Mesodermal cell (in vitro differentiated cells): ENCODE results near the gene KIR3DL1.
"Not testable (repeated sequence)": the region's sequence is repeated elsewhere in the genome, so short reads cannot be mapped to it uniquely, and the experiment has no call there.

Experiments used
- H3K27ac ChIP-seq: 2 replicates; pipeline ENCODE4 v1.7.0; 2013; ENCODE audit warnings: mild to moderate bottlenecking, low read depth, low read length, moderate library complexity; ENCODE audit not compliant: severe bottlenecking
- H3K36me3 ChIP-seq: 2 replicates; pipeline ENCODE4 v1.7.1; 2013; ENCODE audit warnings: mild to moderate bottlenecking, low read length, moderate library complexity; ENCODE audit not compliant: control insufficient read depth, insufficient read depth
- H3K4me1 ChIP-seq: one replicate; pipeline ENCODE4 v1.7.1; 2013; ENCODE audit warnings: mild to moderate bottlenecking, low read length; ENCODE audit not compliant: insufficient read depth, control insufficient read depth, poor library complexity, severe bottlenecking
- H3K4me3 ChIP-seq: 2 replicates; pipeline ENCODE4 v1.7.0; 2013; ENCODE audit warnings: low read length, control low read depth, mild to moderate bottlenecking; ENCODE audit not compliant: insufficient read depth, poor library complexity, severe bottlenecking; ENCODE audit errors: extremely low read depth
- H3K9me3 ChIP-seq: 2 replicates; pipeline ENCODE4 v1.7.1; 2013; ENCODE audit warnings: mild to moderate bottlenecking, low read length, moderate library complexity; ENCODE audit not compliant: control insufficient read depth
- WGBS, 2 experiments: methylation state at CpG; one replicate each; pipeline ENCODE4 v1.1.5; 2013; ENCODE audit warnings: missing lambda C conversion rate in 2 of 2; ENCODE audit not compliant: insufficient coverage in 2 of 2; 5-methylcytosine and 5-hydroxymethylcytosine counted together

Gene KIR3DL1

GRCh38 chr19:54786091-54786723 lies 30.1 kb upstream of the KIR3DL1 start:
- not testable (repeated sequence) for H3K27ac ChIP-seq, H3K36me3 ChIP-seq, H3K4me3 ChIP-seq, H3K4me1 ChIP-seq
- WGBS, 2 experiments, result 75 to 84% methylated on average over 13 to 21 of the region's 24 CpGs
- peaks cover 35% of the 10 kb centered on the region for H3K9me3 ChIP-seq

- 80 to 81% methylated on average over 5 to 6 of the region's 6 CpGs for WGBS, 2 experiments
- not testable (repeated sequence) for H3K27ac ChIP-seq, H3K4me1 ChIP-seq, H3K4me3 ChIP-seq, H3K36me3 ChIP-seq
- H3K9me3 ChIP-seq, result peaks cover 37% of the 10 kb centered on the region
These were observed 28.1 kb upstream of the KIR3DL1 start for GRCh38 chr19:54788154-54788553.

GRCh38 chr19:54790711-54791110 lies 25.6 kb upstream of the KIR3DL1 start:
- Histone ChIP-seq H3K4me3 (no peak overlapping the region), H3K36me3 (no peaks in the 10 kb centered on the region), H3K27ac (no peak overlapping the region), H3K9me3 (peaks cover 34% of the 10 kb centered on the region), H3K4me1 (no peaks in the 10 kb centered on the region)
- WGBS, 2 experiments, result 26 to 40% methylated on average over 2 to 4 of the region's 5 CpGs

- WGBS, 2 experiments, result 74 to 84% methylated on average over 6 of the region's 6 CpGs
- H3K9me3 ChIP-seq, result peaks cover 38% of the 10 kb centered on the region
- no peaks in the 10 kb centered on the region for H3K36me3 ChIP-seq
- H3K4me3 ChIP-seq, result no peak overlapping the region
- H3K27ac ChIP-seq, result no peak overlapping the region
- no peaks in the 10 kb centered on the region for H3K4me1 ChIP-seq
These were observed 24.8 kb upstream of the KIR3DL1 start for GRCh38 chr19:54791476-54791875.

GRCh38 chr19:54792814-54793213 lies 23.5 kb upstream of the KIR3DL1 start:
- no peak overlapping the region for H3K4me3 ChIP-seq
- peaks cover 47% of the 10 kb centered on the region for H3K9me3 ChIP-seq
- H3K27ac ChIP-seq, result no peak overlapping the region
- no peaks in the 10 kb centered on the region for H3K36me3 ChIP-seq
- no peaks in the 10 kb centered on the region for H3K4me1 ChIP-seq
- WGBS, 2 experiments, result 50 to 73% methylated on average over 4 to 8 of the region's 8 CpGs

GRCh38 chr19:54795758-54796157 lies 20.5 kb upstream of the KIR3DL1 start:
- 38% methylated on average over 1 of the region's 1 CpG; no CpG with 5 or more reads in 1 of the 2 experiments for WGBS, 2 experiments

GRCh38 chr19:54803410-54803809 lies 12.9 kb upstream of the KIR3DL1 start, which contains the start of gene KIR2DL4:
Gene KIR2DL4 (plus strand): TSS chr19:54803610. CDS start chr19:54803652, 42 bp downstream.
- 80 to 86% methylated on average over 10 of the region's 10 CpGs for whole genome bisulfite sequencing, 2 experiments
- Histone ChIP-seq H3K4me1 (no peaks in the 10 kb centered on the region), H3K27ac (no peak within 1 kb of the TSS), H3K9me3 (peaks cover 46% of the 10 kb centered on the region), H3K36me3 (no peaks in the 10 kb centered on the region), H3K4me3 (no peak within 1 kb of the TSS)

More at GRCh38 chr19:54795758-54796157, 20.5 kb upstream of the KIR3DL1 start:
- no peaks in the 10 kb centered on the region for H3K4me1 ChIP-seq
- no peaks in the 10 kb centered on the region for H3K36me3 ChIP-seq
- H3K27ac ChIP-seq, result no peak overlapping the region
- H3K4me3 ChIP-seq, result no peak overlapping the region
- H3K9me3 ChIP-seq, result peaks cover 41% of the 10 kb centered on the region

GRCh38 chr19:54804101-54804500 lies 12.2 kb upstream of the KIR3DL1 start:
- H3K4me1 ChIP-seq, result no peaks in the 10 kb centered on the region
- H3K9me3 ChIP-seq, result peaks cover 50% of the 10 kb centered on the region
- 27 to 33% methylated on average over 3 to 4 of the region's 5 CpGs for WGBS, 2 experiments
- H3K36me3 ChIP-seq, result no peaks in the 10 kb centered on the region
- H3K27ac ChIP-seq, result no peak overlapping the region
- no peak overlapping the region for H3K4me3 ChIP-seq

GRCh38 chr19:54804571-54804970 lies 11.7 kb upstream of the KIR3DL1 start:
- Histone ChIP-seq H3K36me3 (no peaks in the 10 kb centered on the region), H3K9me3 (peaks cover 53% of the 10 kb centered on the region), H3K27ac (no peak overlapping the region), H3K4me1 (no peaks in the 10 kb centered on the region), H3K4me3 (no peak overlapping the region)
- 79 to 85% methylated on average over 7 to 9 of the region's 10 CpGs for WGBS, 2 experiments

- WGBS, 2 experiments, result 71 to 80% methylated on average over 10 to 13 of the region's 14 CpGs
- Histone ChIP-seq H3K27ac (no peak overlapping the region), H3K4me1 (no peaks in the 10 kb centered on the region), H3K9me3 (peaks cover 64% of the 10 kb centered on the region), H3K4me3 (no peak overlapping the region), H3K36me3 (no peaks in the 10 kb centered on the region)
These were observed 10.4 kb upstream of the KIR3DL1 start for GRCh38 chr19:54805665-54806515.

- 58% methylated on average over 2 of the region's 2 CpGs; no CpG with 5 or more reads in 1 of the 2 experiments for WGBS, 2 experiments
- Histone ChIP-seq H3K9me3 (peaks cover 68% of the 10 kb centered on the region), H3K4me3 (no peak overlapping the region), H3K4me1 (no peaks in the 10 kb centered on the region), H3K36me3 (no peaks in the 10 kb centered on the region), H3K27ac (no peak overlapping the region)
These were observed 9.8 kb upstream of the KIR3DL1 start for GRCh38 chr19:54806516-54806838.
